NCI-H460 (cell line): Measurements from ENCODE around the gene GPR26. TPM values are rescaled to one million over a fixed set of nuclear protein-coding genes. Genes with fewer than 3 reads are reported as not detected.

Source experiments
- total RNA-seq: library from RNA; depleted of rRNA; stranded (reverse); fragments of >200 nt; shearing (Covaris generic); gene quantifications from 2 replicates; pipeline ENCODE4 v1.2.3, GENCODE V29; 2014; rRNA removed

Gene GPR26
- total RNA-seq, 1 experiment from 2014 or later = not detected

Other genes starting within 250 kb of the GPR26 start
- 0.02 TPM in 1 of 2 replicates, not detected in the other for gene CPXM2, start 225.5 kb downstream of the GPR26 start, total RNA-seq